Left lung (tissue), 10 donors: ENCODE measurements around the gene EIF5AL1. TPM values are rescaled to one million over a fixed set of nuclear protein-coding genes. Genes with fewer than 3 reads are reported as not detected.

Experiments used
- ATAC-seq: fragments of 200-7000 bp; cut with Tn5 transposase; one replicate; pipeline ENCODE4 v1.9.1; 2020; ENCODE audit warnings: moderate library complexity
- DNase-seq, 4 donors: peaks; one replicate each; pipeline ENCODE4 v3.0.0-alpha.2; 2013 to 2020
- H3K27ac ChIP-seq, 2 donors: fragments of 200-600 bp; sonication (generic) in 1 of 2; one replicate each; pipeline versions ENCODE4 v1.5.0 to v1.8.0; 2020 to 2021
- H3K27me3 ChIP-seq, 2 donors: fragments of 200-600 bp; sonication (generic) in 1 of 2; one replicate each; pipeline versions ENCODE4 v1.5.0 to v1.8.0; 2020 to 2021
- H3K36me3 ChIP-seq, 2 donors: fragments of 200-600 bp; sonication (generic) in 1 of 2; one replicate each; pipeline versions ENCODE4 v1.5.0 to v1.8.0; 2020 to 2021
- H3K4me1 ChIP-seq, 2 donors: fragments of 200-600 bp; one replicate each; pipeline ENCODE4 v1.8.0; 2021
- H3K4me3 ChIP-seq, 2 donors: fragments of 200-600 bp; sonication (generic) in 1 of 2; one replicate each; pipeline versions ENCODE4 v1.5.0 to v1.8.0; 2020 to 2021; ENCODE audit warnings: mild to moderate bottlenecking in 1 of 2
- H3K9me3 ChIP-seq, 2 donors: fragments of 200-600 bp; sonication (generic) in 1 of 2; one replicate each; pipeline versions ENCODE4 v1.5.0 to v1.8.0; 2020 to 2021
- CTCF ChIP-seq, 2 donors: fragments of 200-600 bp; sonication (generic) in 1 of 2; IDR thresholded peaks; one replicate each; pipeline versions ENCODE4 v1.5.0 to v1.8.0; 2021; ENCODE audit warnings: antibody characterized with exemption in 2 of 2
- intact Hi-C, 2 donors: fragments of 100-400 bp; cut with DNase I; formaldehyde crosslinking; loops; one replicate each; pipeline versions ENCODE4 v1.11.2 to v1.14.2; 2022
- polyA plus RNA-seq, 6 donors: library from polyadenylated mRNA; unstranded; fragments of 120-200 nt; gene quantifications; one replicate each; pipeline ENCODE4 v1.2.1, GENCODE V29; 2013; ENCODE audit not compliant: insufficient read length in 6 of 6
- total RNA-seq, 2 donors: library from RNA; stranded (reverse); fragmentation: NEBNext Ultra II Directional; extraction: Animal tissue kit (Norgen Biotek cat#: 25700); gene quantifications; one replicate each; pipeline ENCODE4 v1.2.1, GENCODE V29; 2021
- donor health status: DM: no; HTN: yes; CAD: no.
- donor health status: DM: no; HTN: no; CAD: no.

The EIF5AL1 gene
- total and polyA plus RNA-seq, 8 donors, result 0.18 to 3.5 (median 0.86) TPM

DNA sequence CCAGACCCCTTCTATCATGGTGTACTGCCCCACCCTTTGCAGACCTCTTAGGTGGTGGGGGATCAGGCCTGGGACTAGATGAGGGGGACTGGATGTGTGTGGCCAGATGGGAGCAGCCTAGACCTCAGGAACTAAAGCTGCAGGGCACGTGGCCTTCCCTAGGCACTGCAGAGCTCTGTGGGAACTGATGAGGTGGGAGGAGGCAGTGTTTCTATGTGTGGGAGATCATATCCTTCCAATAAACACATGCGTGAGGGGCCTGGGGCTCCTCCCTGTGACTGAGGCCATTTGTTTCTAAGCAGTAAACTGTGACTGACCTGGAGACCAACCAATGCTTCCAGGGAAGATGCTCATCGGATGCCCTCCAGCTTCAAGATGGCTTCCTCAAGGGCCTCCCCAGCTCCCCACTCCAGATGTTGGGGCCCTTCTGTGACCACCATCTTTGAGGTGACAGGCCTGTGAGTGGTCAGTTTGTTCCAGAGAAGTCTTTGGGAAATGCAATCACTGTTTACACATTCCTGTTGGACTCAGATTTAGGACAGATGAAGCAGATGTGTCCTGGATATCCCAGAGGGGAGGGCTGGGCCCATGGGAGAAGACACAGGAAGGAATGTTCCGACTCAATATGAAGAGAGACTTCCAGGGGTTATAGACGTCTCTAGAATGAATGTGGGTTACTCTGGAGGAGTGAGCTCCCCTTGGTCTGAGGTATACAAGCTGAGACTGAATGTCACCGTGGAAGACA lies 43.3 kb upstream of the EIF5AL1 start:
- H3K4me3 ChIP-seq, result no peak overlapping the region
- H3K27ac ChIP-seq, result no peak overlapping the region
- TF ChIP-seq CTCF (IDR thresholded peaks at IDR 0.05), result no peak
- peaks cover 0 to 18% of the 10 kb centered on the region in 2 donors for H3K4me1 ChIP-seq
- DNase-seq (no peak), ATAC-seq (no peak)
- H3K27me3 ChIP-seq, result no peaks in the 10 kb centered on the region
- no peaks in the 10 kb centered on the region for H3K9me3 ChIP-seq
- intact Hi-C loops, result loop anchor here in 1 of 2 donors (5.0 kb wide), 1 partner anchor 92 kb away; no protein-coding TSS in a partner anchor
- no peaks in the 10 kb centered on the region for H3K36me3 ChIP-seq

GRCh38 chr10:79470096-79470495 lies 42.2 kb upstream of the EIF5AL1 start:
- no peaks in the 10 kb centered on the region for H3K9me3 ChIP-seq
- H3K4me1 ChIP-seq, result peaks cover 0 to 18% of the 10 kb centered on the region in 2 donors
- no peak overlapping the region for H3K4me3 ChIP-seq
- ATAC-seq, result no peak
- H3K27ac ChIP-seq, result no peak overlapping the region
- no peaks in the 10 kb centered on the region for H3K36me3 ChIP-seq
- H3K27me3 ChIP-seq, result no peaks in the 10 kb centered on the region
- TF ChIP-seq CTCF (IDR thresholded peaks at IDR 0.05), result no peak
- intact Hi-C loops, result no loop called here
- no peak for DNase-seq

GRCh38 chr10:79471776-79472175 lies 40.6 kb upstream of the EIF5AL1 start:
- DNase-seq (no peak), ATAC-seq (no peak)
- H3K27me3 ChIP-seq, result no peaks in the 10 kb centered on the region
- no peak overlapping the region for H3K27ac ChIP-seq
- H3K4me1 ChIP-seq, result peaks cover 0 to 18% of the 10 kb centered on the region in 2 donors
- H3K9me3 ChIP-seq, result no peaks in the 10 kb centered on the region
- no peak overlapping the region for H3K4me3 ChIP-seq
- intact Hi-C loops, result no loop called here
- H3K36me3 ChIP-seq, result no peaks in the 10 kb centered on the region
- no peak for TF ChIP-seq CTCF (IDR thresholded peaks at IDR 0.05)

- Histone ChIP-seq H3K36me3 (no peaks in the 10 kb centered on the region), H3K9me3 (no peaks in the 10 kb centered on the region), H3K27me3 (no peaks in the 10 kb centered on the region), H3K4me3 (no peak overlapping the region), H3K4me1 (peaks cover 0 to 13% of the 10 kb centered on the region in 2 donors), H3K27ac (no peak overlapping the region)
- DNase-seq (no peak), ATAC-seq (no peak)
- intact Hi-C loops, result no loop called here
- no peak for TF ChIP-seq CTCF (IDR thresholded peaks at IDR 0.05)
Measured at GRCh38 chr10:79472449-79472848, 39.9 kb upstream of the EIF5AL1 start.

DNA sequence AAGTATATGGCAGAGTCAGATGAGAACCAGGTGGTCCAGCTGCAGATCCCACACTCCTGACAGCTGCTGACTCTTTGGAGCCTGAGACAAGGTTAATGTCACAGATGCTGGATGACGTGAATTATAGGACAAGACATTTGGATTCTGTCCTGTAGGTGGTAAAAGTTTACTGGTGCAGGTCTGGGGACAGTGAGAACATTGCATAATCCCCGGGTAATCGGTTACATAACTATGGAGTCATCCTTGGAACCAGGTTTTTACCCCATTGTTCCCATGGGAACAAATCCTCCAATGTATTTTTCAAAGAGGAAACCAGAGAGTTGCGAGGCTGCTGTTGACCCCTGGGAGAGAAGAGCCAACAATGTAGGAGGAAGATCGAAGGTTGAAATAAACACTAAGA lies 39.4 kb upstream of the EIF5AL1 start:
- no peak overlapping the region for H3K4me3 ChIP-seq
- H3K27ac ChIP-seq, result no peak overlapping the region
- ATAC-seq, result no peak
- H3K27me3 ChIP-seq, result no peaks in the 10 kb centered on the region
- no peaks in the 10 kb centered on the region for H3K9me3 ChIP-seq
- H3K36me3 ChIP-seq, result no peaks in the 10 kb centered on the region
- no peak for DNase-seq
- TF ChIP-seq CTCF (IDR thresholded peaks at IDR 0.05), result no peak
- H3K4me1 ChIP-seq, result peaks cover 0 to 8% of the 10 kb centered on the region in 2 donors
- intact Hi-C loops, result no loop called here
